LNCaP clone FGC (cell line): ENCODE data around the gene DCST1.

Experiments
- DNase-seq: peaks from one replicate; pipeline ENCODE4 v3.0.0-alpha.2; 2011; ENCODE audit warnings: low read depth
- H3K4me3 ChIP-seq: 2 replicates; pipeline ENCODE4 v1.5.1; 2011; ENCODE audit warnings: mild to moderate bottlenecking, low read depth, low read length, control low read depth
- TF ChIP-seq, protein P1 (sequence below): IDR thresholded peaks from 2 replicates; pipeline ENCODE4 v1.5.1; 2012; ENCODE audit warnings: mild to moderate bottlenecking; ENCODE audit not compliant: control insufficient read depth, insufficient read depth; ENCODE audit errors: extremely low read depth

DCST1 gene

DNA sequence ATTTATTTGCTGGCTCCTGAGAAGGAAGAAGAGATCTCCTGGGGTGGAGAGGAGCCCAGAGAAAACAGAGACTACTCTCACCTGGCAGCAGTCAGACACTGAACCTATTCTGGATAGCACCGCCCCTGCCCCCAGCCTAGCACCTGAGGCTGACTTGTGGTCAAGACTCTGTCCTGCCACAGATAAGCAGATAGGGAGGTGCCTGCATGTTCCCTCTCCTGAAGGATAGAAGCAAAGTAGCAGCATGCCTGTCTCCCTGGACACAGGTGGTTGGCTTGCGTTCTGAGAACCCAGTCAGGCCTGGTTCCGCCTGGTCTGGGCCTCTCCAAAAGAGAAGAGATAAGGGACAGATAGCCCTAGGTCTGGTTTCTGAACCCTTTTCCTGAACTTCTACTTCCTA, 43.7 kb downstream of the DCST1 start:
- no peak overlapping the region for H3K4me3 ChIP-seq
- DNase-seq, result no peak
- TF ChIP-seq, protein P1, sequence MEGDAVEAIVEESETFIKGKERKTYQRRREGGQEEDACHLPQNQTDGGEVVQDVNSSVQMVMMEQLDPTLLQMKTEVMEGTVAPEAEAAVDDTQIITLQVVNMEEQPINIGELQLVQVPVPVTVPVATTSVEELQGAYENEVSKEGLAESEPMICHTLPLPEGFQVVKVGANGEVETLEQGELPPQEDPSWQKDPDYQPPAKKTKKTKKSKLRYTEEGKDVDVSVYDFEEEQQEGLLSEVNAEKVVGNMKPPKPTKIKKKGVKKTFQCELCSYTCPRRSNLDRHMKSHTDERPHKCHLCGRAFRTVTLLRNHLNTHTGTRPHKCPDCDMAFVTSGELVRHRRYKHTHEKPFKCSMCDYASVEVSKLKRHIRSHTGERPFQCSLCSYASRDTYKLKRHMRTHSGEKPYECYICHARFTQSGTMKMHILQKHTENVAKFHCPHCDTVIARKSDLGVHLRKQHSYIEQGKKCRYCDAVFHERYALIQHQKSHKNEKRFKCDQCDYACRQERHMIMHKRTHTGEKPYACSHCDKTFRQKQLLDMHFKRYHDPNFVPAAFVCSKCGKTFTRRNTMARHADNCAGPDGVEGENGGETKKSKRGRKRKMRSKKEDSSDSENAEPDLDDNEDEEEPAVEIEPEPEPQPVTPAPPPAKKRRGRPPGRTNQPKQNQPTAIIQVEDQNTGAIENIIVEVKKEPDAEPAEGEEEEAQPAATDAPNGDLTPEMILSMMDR, result no peak

DNA sequence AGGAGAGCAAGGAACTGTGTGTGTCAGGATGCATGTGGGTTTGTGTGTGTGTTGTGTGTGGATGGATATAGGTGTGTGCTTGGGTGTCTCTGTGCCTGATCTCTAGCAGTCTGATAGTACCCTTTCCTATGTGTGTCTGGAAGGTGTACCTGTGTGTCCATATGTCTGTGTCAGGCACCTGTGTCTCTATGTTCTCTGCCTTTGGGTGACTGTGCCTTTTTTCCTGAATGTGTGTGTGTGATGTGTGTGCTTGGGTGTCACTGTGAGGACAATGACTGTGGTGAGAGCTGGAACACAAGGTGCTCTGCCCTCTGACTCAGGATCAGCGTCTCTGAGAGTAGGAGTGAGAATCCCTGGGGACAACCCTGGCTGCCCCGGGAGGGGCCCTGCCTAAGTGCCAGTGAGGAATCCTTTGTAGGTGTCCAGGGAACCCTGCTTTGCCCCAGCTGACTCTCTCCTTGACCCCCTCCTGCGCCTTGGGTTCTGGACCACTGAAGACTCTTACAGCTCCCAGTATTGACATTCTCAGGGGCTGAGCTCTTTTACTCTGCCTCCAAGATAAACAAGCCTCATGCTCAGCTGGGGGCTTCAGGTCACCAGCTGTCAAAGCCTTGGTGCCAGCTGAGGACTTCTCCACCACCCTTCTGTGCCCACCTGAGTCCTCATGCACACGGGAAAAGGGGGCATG, 44.3 kb downstream of the DCST1 start:
- TF ChIP-seq, protein P1, result no peak
- peak overlapping the region; percentile 65 for H3K4me3 ChIP-seq
- no peak for DNase-seq

DNA sequence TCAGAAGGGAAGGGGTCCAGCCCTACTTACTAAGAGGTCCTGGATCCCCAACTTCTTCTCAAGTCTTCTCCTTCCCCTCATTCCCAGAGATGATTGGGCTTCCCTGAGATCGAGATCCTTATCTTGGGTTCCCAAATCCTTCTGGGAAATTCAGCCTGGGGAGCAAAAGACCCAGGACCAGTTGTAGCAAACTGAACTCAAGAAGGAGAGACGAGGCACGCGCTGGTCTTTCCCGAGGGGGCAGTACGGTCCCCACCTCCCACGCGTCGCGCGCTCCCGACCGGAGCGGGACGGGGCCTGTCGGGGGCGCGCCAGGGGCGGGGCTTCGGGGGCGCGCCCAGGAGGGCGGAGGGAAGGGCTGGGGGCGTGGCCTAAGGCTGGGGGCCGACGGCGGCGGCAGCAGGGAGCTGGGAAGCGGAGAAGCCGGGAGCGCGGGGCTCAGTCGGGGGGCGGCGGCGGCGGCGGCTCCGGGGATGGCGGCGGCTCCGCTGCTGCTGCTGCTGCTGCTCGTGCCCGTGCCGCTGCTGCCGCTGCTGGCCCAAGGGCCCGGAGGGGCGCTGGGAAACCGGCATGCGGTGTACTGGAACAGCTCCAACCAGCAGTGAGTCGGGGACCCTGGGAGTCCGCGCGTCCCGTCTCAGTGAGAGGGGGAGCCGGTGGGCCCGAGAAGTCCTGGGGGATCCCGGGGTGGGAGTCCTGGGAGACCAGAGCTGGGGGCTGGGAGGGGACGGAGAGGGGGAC, 45.0 kb downstream of the DCST1 start, which contains the start of gene EFNA3:
Gene EFNA3, plus strand, starts transcription at position 369 of the 741 bp plus-strand sequence. Its CDS starts 105 bp downstream, at position 474.
- H3K4me3 ChIP-seq, result peak within 1 kb of the TSS; percentile 65
- DNase-seq, result no peak
- TF ChIP-seq, protein P1, result no peak

DNA sequence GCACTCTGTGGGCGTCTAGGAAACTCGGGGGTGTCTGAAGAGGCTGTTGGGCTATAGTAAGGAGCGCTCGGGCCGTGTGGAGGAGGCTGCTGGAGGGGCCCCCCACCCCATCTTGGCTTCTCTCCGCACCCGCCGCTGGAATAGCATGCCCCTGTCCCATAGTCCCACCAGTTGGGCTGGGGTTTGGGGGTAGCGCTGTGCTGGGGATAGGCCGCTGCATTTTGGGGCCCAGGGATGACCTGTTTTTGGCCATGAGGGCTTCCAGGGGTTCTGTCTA, 45.5 kb downstream of the DCST1 start:
- peak overlapping the region; percentile 65 for H3K4me3 ChIP-seq
- no peak for DNase-seq
- TF ChIP-seq, protein P1, result no peak

DNA sequence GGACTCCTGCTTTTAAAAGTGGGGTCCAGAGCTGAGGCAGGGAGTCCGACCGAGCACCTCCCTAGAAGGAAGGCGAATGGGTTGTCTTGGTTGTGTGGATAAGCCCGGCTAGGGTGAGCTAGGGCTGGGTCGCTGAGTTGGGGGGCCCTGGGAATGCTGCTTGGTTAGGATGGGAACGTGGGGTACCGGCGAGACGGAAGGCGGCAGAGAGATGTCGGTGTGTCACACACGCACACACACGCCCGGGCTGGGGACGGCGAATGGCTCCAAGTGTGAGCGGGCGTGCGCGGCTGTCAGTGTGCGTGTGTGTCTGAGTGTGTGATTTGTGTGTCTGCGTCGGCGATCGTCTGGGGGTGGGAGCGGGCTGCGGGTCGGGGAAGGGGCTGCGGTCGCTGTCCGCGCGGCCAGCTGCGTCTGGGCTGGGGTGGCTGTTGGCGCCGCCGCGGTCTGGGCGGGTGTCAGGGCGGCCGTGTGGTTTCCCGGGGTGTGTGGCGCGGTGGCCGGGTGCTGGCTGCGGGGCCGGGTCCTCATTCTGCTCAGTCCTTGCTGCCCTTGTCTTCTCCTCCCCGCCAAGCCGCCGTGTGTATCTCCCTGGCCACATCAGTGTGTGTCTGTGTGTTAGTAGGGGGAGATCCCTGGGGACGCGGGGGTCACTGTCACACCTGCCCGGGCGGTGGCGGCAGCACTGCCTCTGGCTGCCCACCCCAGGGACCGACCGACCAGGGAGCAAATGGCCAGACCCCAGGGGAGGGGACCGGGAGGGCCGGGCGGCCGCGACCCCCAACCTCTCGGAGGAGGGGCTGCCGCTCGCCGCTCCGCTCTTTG, 46.1 kb downstream of the DCST1 start:
- TF ChIP-seq, protein P1, result no peak
- H3K4me3 ChIP-seq, result peak overlapping the region; percentile 65
- no peak for DNase-seq

DNA sequence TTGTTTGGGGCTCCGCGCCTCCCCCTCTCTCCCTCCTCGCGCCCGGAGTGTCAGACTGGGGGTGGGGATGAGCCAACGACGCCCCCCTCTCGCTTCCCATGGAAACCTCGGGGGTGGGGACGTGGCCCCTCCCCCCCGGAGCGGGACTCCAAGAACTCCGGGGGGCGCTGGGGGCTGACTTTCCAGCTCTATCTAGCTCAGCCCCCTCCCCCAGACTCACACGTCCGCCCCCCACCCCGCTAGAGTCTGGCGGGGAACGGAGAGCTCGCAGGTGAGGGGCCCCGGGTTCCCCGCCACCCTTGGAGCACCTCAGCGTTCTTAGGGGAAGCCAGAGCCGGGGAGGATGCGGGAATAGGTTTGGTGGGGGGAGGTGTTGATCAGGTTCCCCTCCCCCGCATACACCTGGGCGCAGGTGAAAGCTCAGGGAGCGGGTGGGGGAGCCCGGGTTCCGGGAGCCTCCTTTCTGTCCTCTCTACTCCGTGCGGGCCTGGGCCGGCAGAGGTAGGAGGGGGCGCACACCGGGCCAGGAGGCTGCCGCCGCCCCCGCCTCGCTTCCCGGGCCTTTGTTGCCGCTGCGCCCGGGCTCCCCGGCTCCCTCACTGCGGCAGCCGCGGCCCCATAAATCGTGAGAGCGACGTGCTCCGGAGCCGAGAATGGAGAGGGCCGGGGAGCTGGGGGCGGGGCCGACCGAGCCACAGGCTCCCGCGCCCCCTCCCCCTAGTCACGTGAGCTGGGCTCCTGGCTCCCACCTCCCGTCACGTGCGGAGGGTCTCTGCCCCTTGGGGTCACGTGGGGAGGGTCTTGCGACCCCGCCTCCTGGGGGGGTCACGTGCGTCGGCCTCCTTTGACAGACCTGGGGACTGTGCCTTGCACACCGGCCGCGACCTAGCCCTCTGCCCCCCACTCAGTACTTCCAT, 46.9 kb downstream of the DCST1 start:
- TF ChIP-seq, protein P1, result no peak
- peak overlapping the region; percentile 65 for H3K4me3 ChIP-seq
- no peak for DNase-seq
